Mononuclear cell (primary cell): ENCODE measurements around the gene UGT2A3. TPM values are rescaled to one million over a fixed set of nuclear protein-coding genes. Genes with fewer than 3 reads are reported as not detected.
"Not testable (repeated sequence)": the region's sequence is repeated elsewhere in the genome, so short reads cannot be mapped to it uniquely, and the experiment has no call there.

Experiments
- H3K27me3 ChIP-seq: 2 replicates; pipeline ENCODE4 v1.6.0; 2011; ENCODE audit warnings: low read length, control low read depth; ENCODE audit not compliant: insufficient read depth
- H3K4me1 ChIP-seq: 2 replicates; pipeline ENCODE4 v1.5.1; 2011; ENCODE audit warnings: mild to moderate bottlenecking, low read length, control low read depth; ENCODE audit not compliant: insufficient read depth
- H3K4me3 ChIP-seq: 2 replicates; pipeline ENCODE4 v1.5.1; 2011; ENCODE audit warnings: mild to moderate bottlenecking, low read length, moderate library complexity
- H3K9me3 ChIP-seq: 2 replicates; pipeline ENCODE4 v1.5.1; 2011; ENCODE audit warnings: low read depth, mild to moderate bottlenecking, control low read depth, low read length
- total RNA-seq: library from RNA; depleted of rRNA; stranded (reverse); fragments of >200 nt; gene quantifications from one replicate; pipeline ENCODE4 v1.2.3, GENCODE V29; 2012

The UGT2A3 gene
- total RNA-seq, result not detected

DNA sequence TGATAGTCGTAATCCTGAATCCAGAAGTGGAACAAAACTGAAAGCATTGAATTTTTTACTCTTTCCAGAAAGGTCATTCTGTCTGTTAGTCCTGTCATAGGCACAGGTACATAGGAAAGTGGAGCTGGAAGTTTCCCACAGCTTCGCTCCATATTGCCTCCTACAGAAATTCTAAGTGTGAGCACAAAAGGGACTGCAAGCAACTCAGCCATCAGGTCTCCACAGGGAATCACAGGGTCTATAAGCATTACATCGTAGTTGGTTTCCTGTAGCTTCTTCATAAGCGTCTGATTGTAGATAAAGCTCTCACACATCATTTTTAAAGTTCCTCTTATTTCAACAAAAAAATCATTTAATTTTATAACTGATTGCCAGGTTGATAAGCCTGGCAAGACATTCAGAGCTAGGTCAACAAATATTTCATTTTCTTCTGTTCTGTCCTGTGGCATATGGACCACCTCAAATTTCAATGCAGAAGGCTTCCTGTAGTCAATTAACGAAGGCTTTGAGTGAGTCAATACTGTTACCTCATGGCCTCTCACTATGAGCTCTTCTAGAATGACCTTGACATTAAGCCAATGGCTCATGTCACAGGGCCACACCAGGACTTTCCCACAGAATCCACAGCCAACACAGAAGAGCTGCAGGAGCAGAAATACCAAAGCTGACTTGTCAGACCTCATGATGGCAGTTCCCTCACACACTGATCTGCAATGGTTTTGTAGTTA lies at the start of gene UGT2A3:
UGT2A3 (minus strand) TSS at position 727 of the 728 bp plus-strand sequence; CDS start at position 683, 44 bp downstream.
- Histone ChIP-seq H3K4me3 (no peak within 1 kb of the TSS), H3K27me3 (no peaks in the 10 kb centered on the region), H3K4me1 (no peaks in the 10 kb centered on the region)

DNA sequence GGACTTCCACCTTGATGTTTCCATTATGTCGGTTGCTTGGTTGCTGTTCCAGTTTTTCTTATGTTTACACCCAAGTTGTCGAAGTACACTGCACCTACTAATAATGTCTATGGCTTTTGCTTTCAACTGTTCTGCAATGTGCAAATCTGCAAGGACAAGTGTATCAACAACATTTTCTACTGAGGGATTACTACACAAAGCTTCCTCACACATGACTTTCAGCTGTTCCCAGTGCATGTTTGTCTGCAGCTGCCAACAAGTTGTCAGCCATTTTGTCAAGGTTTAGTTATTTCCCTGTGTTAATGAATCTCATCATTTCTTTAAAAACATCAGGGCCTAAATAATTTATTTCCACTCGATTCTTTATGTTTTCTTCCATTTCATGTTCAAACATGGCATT lies 45.4 kb upstream of the UGT2A3 start:
- Histone ChIP-seq H3K27me3 (no peaks in the 10 kb centered on the region), H3K9me3 (no peaks in the 10 kb centered on the region), H3K4me3 (no peak overlapping the region), H3K4me1 (no peaks in the 10 kb centered on the region)

More for the DNA sequence above, at the start of gene UGT2A3:
- no peaks in the 10 kb centered on the region for H3K9me3 ChIP-seq

DNA sequence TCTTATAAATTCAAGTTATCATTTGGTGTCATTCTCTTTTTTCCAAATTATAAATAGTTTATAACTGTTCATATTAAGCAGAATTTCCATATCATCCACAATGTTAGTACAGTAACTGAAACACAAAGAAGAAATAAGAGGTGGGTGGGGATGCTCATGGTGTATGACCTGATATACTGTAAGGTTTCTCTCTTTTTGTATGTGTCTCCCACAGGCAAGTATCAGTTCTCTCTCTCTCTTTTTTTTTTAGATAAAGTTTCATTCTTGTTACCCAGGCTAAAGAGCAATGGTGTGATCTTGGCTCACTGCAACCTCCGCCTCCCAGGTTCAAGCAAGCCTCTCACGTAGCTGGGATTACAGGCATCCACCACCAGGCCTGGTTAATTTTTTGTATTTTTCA lies 43.7 kb upstream of the UGT2A3 start:
- no peaks in the 10 kb centered on the region for H3K9me3 ChIP-seq
- no peak overlapping the region for H3K4me3 ChIP-seq
- no peaks in the 10 kb centered on the region for H3K4me1 ChIP-seq
- no peaks in the 10 kb centered on the region for H3K27me3 ChIP-seq

DNA sequence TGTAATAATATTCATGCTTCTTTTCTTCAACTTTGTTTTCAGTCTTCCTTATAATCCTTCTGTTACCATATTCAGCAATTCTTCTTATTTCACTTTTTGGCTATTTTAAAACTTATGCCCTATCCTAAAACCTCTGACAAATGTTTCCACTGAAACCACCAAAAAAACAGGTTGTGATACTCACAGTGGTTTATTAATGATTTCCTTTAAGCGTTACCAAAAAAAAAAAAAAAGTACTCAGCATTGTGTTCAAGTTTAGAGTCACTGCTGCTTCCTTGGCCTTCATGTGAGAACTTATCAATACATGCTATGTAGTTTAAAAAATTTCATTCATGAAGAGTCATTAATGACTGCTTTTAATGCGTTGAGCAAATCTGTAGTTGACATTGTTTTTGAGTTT lies 35.4 kb upstream of the UGT2A3 start:
- Histone ChIP-seq H3K4me3 (no peak overlapping the region), H3K9me3 (no peaks in the 10 kb centered on the region), H3K27me3 (no peaks in the 10 kb centered on the region), H3K4me1 (no peaks in the 10 kb centered on the region)

DNA sequence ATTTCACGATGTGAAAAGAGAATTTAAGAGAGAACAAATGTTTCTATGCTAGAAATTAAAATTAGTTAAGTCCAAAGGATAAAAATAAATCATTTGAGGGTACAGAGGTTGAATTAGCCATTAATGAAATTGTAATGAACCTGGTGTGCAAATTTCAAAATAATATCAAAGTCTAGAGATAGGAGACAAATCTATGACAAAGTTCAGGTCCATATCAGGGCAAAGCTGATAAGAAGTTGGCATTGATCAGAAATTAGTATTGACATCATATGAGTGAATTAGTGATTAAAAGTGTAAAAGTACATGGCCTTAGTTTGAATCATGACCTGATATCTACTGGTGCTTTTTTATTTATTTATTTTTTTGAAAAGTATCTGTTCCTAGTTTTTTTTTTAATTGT lies 33.8 kb upstream of the UGT2A3 start:
- no peaks in the 10 kb centered on the region for H3K4me1 ChIP-seq
- no peaks in the 10 kb centered on the region for H3K9me3 ChIP-seq
- H3K27me3 ChIP-seq, result no peaks in the 10 kb centered on the region
- no peak overlapping the region for H3K4me3 ChIP-seq

DNA sequence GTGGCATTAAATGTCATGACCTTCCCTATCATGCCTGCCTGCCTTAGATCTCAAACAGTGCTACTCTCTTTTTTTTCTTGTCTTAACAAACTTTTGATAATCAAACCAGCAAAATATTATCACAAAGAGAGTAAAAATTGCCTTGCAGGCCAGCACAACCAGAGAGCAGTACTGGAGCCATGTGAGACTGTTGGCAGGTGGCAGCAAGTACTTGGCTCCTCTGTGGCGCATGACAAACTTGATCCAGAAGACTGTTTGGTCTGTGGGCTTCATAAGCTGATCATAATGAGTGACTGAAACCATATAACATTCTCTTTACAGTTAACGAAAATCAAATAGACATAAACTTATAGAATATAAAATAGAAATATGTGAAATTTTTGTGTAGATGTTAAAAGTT lies 33.3 kb upstream of the UGT2A3 start:
- Histone ChIP-seq H3K27me3 (no peaks in the 10 kb centered on the region), H3K4me3 (no peak overlapping the region), H3K4me1 (no peaks in the 10 kb centered on the region), H3K9me3 (no peaks in the 10 kb centered on the region)

DNA sequence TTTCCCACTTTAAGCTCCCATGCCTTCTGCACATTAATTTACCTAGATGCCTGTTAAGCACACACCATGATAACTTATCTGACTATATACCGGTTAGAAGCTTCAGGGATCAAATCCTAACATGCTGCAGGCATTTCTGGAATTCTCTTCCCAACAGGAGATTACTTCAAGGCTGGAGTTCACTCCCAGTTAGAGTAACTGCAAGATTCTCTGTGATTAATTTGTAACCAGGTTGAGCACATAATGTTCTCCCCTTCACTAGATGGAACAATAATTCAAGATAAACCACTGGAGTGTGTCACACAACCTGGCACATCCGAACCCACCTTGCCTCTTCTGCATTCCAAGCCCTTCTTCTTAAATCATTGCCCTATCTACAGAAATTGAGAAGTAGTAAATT lies 11.8 kb upstream of the UGT2A3 start:
- Histone ChIP-seq H3K4me1 (no peaks in the 10 kb centered on the region), H3K27me3 (no peaks in the 10 kb centered on the region), H3K9me3 (no peaks in the 10 kb centered on the region), H3K4me3 (no peak overlapping the region)

DNA sequence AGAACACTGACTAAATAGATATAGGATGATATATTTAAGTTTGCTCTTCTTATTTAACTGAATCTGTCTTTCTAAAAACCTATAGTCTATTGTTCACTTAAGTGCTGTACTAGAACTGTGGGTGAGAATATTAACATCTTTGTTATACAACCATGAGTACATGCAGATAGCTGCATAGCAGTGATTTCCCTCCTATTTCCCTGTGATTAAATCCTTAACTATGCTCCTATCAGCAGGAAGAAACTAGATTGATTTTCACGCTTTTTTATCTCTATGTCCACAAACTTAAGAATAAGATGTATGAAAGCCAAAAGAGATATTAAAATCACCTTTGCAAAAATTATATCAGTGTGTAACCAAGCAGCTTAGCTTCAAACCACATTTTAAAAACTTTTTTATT lies 11.3 kb upstream of the UGT2A3 start:
- Histone ChIP-seq H3K4me3 (no peak overlapping the region), H3K4me1 (no peaks in the 10 kb centered on the region), H3K9me3 (no peaks in the 10 kb centered on the region), H3K27me3 (no peaks in the 10 kb centered on the region)

DNA sequence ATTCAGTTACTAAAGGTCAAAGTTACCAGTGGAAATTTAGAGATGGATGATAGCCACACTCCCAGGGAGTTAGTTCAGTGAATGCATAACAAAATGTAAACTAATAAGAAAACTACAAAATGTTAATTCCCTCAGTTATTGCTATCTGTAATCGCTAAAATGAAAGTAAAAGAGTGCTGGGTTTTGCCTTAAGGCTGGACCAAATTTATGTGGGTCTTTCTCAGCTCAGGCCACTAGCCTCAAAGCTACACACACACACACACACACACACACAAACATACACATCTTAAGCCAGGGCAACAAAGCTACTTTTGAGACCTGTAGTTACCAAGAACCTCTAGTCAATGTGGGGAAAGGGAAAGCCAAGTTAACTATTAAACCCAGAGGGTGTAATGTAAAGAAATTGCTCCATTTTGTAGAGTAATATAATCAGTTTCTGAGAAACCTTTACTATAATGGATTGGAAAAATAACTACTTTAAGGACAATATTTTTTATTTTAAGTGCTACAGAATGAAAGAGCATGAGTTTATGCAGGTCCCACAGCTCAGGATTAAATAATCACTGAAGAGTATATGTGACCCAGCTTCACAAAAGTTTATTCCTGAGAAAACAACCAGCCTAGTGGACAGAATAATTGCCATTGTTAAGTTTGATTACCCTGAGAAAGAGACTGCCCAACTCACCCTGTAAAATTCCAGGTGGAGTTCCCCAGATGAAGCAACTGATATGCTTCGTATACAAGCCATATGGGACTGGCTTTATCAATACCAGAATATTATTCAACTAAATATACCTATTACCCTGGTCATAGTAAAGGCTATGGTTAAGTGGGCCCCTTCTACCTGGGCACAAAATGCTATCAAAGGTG lies 8.9 kb upstream of the UGT2A3 start:
- Histone ChIP-seq H3K27me3 (no peaks in the 10 kb centered on the region), H3K4me3 (no peak overlapping the region), H3K9me3 (no peaks in the 10 kb centered on the region), H3K4me1 (no peaks in the 10 kb centered on the region)

DNA sequence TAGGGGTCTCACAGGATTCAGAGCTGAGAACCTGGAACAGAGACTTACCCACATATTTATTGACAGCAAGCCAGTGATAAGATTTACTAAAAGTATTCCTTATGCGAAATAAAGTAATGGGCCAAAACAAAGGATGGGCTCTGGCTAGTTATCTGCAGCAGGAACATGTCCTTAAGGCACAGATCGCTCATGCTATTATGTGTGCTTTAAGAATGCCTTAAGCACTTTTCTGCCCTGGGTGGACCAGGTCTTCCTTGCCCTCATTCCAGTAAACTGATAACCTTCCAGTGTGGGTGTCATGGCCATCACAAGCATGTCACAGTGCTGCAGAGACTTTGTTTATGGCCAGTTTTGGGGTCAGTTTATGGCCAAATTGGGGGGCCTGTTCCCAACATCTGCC lies 7.5 kb upstream of the UGT2A3 start:
- not testable (repeated sequence) for H3K27me3 ChIP-seq, H3K4me3 ChIP-seq, H3K9me3 ChIP-seq, H3K4me1 ChIP-seq

DNA sequence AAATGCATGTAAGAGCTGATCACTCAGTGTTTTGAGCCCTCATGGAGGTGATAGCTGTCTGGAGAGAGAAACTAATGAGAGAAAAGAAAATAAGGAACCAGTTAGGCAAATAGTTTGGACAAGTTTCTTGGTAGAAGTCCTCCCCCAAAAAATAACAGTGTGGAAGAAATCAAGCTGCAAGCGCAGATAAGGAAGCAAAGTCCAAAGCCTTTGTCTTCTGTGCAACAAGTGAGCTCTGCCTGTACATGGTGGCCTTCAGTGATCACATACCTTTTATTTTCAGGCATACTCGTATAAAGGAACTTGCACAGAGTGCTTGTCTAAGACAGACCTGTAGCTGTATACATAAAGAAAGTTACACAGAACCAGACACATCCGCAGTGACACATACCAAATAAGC lies 2.5 kb upstream of the UGT2A3 start:
- Histone ChIP-seq H3K27me3 (no peaks in the 10 kb centered on the region), H3K4me3 (no peak overlapping the region), H3K9me3 (no peaks in the 10 kb centered on the region), H3K4me1 (no peaks in the 10 kb centered on the region)

DNA sequence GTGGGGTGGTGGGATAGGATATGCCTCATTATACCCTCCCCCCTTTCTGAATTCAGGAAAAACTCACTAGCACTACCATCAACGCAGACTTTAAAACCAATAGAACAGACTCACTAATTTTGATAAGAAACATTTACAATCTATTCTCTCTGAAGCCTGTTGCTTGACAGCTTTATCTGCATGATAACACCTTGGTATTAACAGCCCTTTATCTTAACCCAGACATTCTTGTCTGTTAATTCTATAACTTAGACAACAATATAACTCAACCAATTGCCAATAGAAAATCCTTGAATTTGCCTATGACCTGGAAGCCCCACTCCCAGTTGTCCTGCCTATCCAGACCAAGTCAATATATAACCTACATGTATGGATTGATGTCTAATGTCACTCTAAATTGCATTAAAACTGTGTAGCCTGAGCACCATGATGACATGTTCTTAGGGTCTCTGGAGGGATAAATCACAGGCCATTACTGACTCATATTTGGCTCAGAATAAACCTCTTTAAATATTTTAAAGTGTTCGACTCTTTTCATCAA lies 1.5 kb upstream of the UGT2A3 start:
- Histone ChIP-seq H3K9me3 (no peaks in the 10 kb centered on the region), H3K4me3 (no peak overlapping the region), H3K4me1 (no peaks in the 10 kb centered on the region), H3K27me3 (no peaks in the 10 kb centered on the region)

DNA sequence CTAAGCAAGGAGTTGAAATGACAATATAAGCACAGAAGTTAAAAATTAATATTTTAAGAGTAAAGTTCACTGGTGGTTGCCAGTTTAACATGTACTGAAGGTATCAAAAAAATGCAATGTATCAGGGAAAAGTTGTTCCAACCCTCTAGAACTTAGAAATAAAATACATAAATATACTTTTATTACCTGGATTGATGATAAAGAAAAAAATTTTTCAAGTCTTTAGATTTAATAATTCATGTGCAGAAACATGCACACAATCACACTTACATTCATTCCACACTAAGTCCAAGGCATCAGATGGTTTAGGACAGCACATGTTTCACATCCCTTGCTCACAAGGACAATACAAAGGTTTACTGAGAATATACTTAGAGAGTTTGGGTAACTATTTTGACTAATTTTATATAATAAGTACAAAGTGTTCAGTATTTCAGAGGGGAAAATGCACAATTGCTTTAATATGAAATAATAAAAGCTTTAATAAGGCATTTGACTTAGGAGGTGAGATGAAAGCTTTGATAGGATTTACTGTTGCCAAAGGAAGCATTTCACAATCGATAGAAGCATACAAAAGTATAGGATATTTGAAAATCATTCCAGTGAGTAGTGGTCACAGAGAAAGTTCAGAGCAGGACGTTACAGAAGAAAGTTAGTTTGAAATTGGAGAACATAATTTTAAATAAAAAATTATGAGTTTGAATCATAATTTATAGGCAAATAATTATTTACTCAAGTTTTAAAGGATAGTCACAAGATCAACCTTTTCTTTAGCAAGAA lies 392 bp upstream of the UGT2A3 start:
- Histone ChIP-seq H3K4me3 (no peak overlapping the region), H3K4me1 (no peaks in the 10 kb centered on the region), H3K9me3 (no peaks in the 10 kb centered on the region), H3K27me3 (no peaks in the 10 kb centered on the region)

DNA sequence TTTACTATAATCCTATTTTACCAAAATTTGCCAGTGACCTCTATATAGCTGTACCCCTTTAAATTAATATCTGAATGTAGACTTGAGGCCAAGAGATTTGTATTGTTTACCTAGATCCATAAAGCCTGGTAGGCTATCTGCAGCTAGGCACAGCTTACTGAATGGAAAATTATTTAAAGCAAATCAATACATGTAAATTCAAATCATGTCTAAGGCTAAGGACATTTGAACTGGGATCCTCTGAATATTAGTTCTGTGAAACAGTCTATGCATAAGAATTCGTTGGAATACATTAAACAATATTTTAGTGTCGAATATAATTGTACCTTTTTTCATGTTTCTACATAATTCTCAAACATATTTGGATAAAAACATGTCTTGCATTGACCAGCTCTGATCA lies 1.6 kb downstream of the UGT2A3 start:
- Histone ChIP-seq H3K4me1 (no peaks in the 10 kb centered on the region), H3K9me3 (no peaks in the 10 kb centered on the region), H3K27me3 (no peaks in the 10 kb centered on the region), H3K4me3 (no peak overlapping the region)

DNA sequence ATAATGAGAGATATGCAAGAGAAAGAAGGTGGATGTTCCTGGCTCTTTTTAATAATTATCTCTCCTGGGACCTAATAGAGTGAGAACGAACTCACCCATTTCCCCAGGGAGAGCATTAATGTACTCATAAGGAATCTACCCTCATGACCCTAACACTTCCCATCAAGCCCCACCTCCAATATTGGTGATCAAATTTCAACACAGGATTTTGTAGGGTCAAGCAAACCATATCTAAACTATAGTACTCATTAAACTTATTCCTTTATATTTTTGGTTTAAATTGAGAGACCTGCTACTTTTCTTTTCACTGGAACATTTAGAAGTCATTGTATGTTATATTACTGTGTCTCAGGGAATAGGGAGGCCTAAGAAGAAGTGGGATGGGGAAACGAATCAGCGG lies 2.6 kb downstream of the UGT2A3 start:
- no peaks in the 10 kb centered on the region for H3K27me3 ChIP-seq
- H3K4me3 ChIP-seq, result no peak overlapping the region
- H3K4me1 ChIP-seq, result no peaks in the 10 kb centered on the region
- H3K9me3 ChIP-seq, result no peaks in the 10 kb centered on the region
